Kidney (tissue), 14 donors: ENCODE data around the gene CMSS1. TPM values are rescaled to one million over a fixed set of nuclear protein-coding genes. Genes with fewer than 3 reads are reported as not detected.

Experiments used
- DNase-seq, 5 donors: peaks; one replicate each; pipeline ENCODE4 v3.0.0-alpha.2; 2013 to 2020
- FAIRE-seq: peaks from 2 replicates; lab custom pipeline; 2012; peaks lifted over from hg19 to GRCh38; lab: Jason Lieb, UNC
- H3K27ac ChIP-seq, 2 donors: one replicate each; pipeline ENCODE4 v1.7.0; 2013; ENCODE audit warnings: low read depth in 2 of 2, low read length in 2 of 2, inconsistent platforms in 1 of 2
- H3K27me3 ChIP-seq: one replicate; pipeline ENCODE4 v1.7.1; 2013; ENCODE audit warnings: low read length, inconsistent platforms; ENCODE audit not compliant: control insufficient read depth, insufficient read depth
- H3K36me3 ChIP-seq, 3 donors: one replicate each; pipeline versions ENCODE4 v1.7.0 to v1.7.1; 2013; ENCODE audit warnings: low read length in 3 of 3, control low read depth in 1 of 3, inconsistent platforms in 1 of 3; ENCODE audit not compliant: insufficient read depth in 3 of 3, control insufficient read depth in 2 of 3
- H3K4me1 ChIP-seq, 3 donors: one replicate each; pipeline versions ENCODE4 v1.7.0 to v1.7.1; 2013; ENCODE audit warnings: low read length in 3 of 3, inconsistent platforms in 1 of 3, low read depth in 1 of 3; ENCODE audit not compliant: control insufficient read depth in 2 of 3, insufficient read depth in 2 of 3
- H3K4me3 ChIP-seq, 3 donors: one replicate each; pipeline versions ENCODE4 v1.7.0 to v1.8.1; 2013; ENCODE audit warnings: low read length in 3 of 3, control low read depth in 1 of 3, inconsistent platforms in 1 of 3
- H3K9ac ChIP-seq, 3 donors: one replicate each; pipeline versions ENCODE4 v1.7.0 to v1.7.1; 2013; ENCODE audit warnings: low read length in 3 of 3, control low read depth in 1 of 3, inconsistent platforms in 1 of 3
- H3K9me3 ChIP-seq, 3 donors: one replicate each; pipeline versions ENCODE4 v1.7.0 to v1.7.1; 2013; ENCODE audit warnings: low read length in 3 of 3, control low read depth in 1 of 3, inconsistent platforms in 1 of 3; ENCODE audit not compliant: control insufficient read depth in 2 of 3, insufficient read depth in 1 of 3
- intact Hi-C: fragments of 100-400 bp; cut with DNase I; formaldehyde crosslinking; loops from one replicate; pipeline ENCODE4 v1.11.1; 2022
- polyA plus RNA-seq: library from polyadenylated mRNA; stranded (reverse); fragments of 350-450 nt; fragmentation: Illumina TruSeq; extraction: RNeasy Lipid Tissue Mini Kit (QIAGEN cat#74804); gene quantifications from one replicate; pipeline ENCODE4 v1.2.3, GENCODE V29; 2014; ENCODE audit warnings: low read depth, low replicate concordance; ENCODE audit not compliant: insufficient read depth
- total RNA-seq: library from RNA; stranded (reverse); fragmentation: NEBNext Ultra II Directional; extraction: Animal tissue kit (Norgen Biotek cat#: 25700); gene quantifications from one replicate; pipeline ENCODE4 v1.2.1, GENCODE V29; 2021
- TF ChIP-seq, protein P1 (sequence below): IDR thresholded peaks from 3 replicates; pipeline ENCODE4 v1.5.1; 2012; ENCODE audit warnings: mild to moderate bottlenecking, moderate library complexity, borderline replicate concordance; ENCODE audit not compliant: insufficient read depth; ENCODE audit errors: extremely low read depth
- donor health status: control.
- donor health status: control.
- donor health status: control.
- donor health status: control.
- donor health status: control.
- donor health status: DM: yes; HTN: yes; CAD: no.
- donor health status: Normal renal cell carcinoma (clear cell type).

CMSS1 gene
- total and polyA plus RNA-seq, 2 donors from 2014 or later, result 26.4 to 27.0 TPM

DNA sequence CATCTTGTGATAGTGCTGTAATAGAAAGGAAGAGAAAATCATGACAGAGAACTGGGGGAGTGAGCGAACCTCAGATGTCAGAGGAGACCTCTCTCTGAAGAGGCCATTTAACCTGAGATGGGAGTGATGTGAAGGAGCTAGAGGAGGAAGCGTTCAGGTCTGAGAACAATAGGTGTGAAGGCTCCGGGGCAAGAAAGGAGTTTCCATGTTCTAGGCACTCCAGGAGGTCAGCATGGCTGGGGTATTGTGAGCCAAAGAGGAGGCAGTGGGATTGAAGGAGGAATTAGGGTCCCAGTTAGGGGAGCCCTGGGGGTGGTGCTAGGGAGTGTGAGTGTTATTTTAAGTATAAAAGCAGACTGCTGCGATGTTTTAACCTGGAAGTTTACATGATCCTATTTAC, 305.4 kb downstream of the CMSS1 start:
- Histone ChIP-seq H3K9me3 (no peaks in the 10 kb centered on the region), H3K27me3 (no peaks in the 10 kb centered on the region), H3K36me3 (no peaks in the 10 kb centered on the region), H3K27ac (no peak overlapping the region), H3K9ac (no peak overlapping the region), H3K4me1 (peaks cover 0 to 3% (median 0%) of the 10 kb centered on the region in 3 donors), H3K4me3 (no peak overlapping the region)
- FAIRE-seq (no peak), DNase-seq (no peak)
- intact Hi-C loops, result no loop called here
- TF ChIP-seq, protein P1, sequence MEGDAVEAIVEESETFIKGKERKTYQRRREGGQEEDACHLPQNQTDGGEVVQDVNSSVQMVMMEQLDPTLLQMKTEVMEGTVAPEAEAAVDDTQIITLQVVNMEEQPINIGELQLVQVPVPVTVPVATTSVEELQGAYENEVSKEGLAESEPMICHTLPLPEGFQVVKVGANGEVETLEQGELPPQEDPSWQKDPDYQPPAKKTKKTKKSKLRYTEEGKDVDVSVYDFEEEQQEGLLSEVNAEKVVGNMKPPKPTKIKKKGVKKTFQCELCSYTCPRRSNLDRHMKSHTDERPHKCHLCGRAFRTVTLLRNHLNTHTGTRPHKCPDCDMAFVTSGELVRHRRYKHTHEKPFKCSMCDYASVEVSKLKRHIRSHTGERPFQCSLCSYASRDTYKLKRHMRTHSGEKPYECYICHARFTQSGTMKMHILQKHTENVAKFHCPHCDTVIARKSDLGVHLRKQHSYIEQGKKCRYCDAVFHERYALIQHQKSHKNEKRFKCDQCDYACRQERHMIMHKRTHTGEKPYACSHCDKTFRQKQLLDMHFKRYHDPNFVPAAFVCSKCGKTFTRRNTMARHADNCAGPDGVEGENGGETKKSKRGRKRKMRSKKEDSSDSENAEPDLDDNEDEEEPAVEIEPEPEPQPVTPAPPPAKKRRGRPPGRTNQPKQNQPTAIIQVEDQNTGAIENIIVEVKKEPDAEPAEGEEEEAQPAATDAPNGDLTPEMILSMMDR, result no peak

DNA sequence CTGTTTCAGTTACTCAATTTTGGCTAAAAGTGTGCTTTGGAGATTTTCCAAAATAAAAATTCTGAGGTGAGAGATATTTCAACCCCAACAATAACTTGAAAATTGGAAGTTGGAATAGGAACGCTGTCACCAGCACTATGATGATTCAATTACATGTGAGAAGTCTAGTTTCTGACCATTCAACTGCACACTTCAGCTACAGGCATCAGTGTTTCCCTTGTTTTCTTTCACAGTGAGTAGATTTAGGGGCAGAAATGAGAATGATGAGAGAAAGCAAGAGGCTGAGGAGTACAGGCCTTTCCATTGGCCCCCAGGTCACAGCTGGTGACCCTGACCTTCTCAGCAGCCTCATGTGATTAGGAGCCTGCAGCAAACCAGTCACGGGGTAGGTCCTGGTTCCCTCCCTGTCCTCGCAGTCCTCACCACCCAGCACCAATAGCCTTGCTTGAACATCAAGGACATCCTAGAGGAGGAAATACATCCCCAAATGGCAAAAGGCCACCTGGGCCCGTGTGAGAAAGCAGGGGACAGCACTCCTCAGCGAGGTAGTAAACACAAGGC, 306.6 kb downstream of the CMSS1 start:
- peaks cover 0 to 3% (median 0%) of the 10 kb centered on the region in 3 donors for H3K4me1 ChIP-seq
- H3K9ac ChIP-seq, result no peak overlapping the region
- H3K9me3 ChIP-seq, result no peaks in the 10 kb centered on the region
- intact Hi-C loops, result no loop called here
- no peak overlapping the region for H3K4me3 ChIP-seq
- FAIRE-seq, result no peak
- TF ChIP-seq, protein P1, result no peak
- no peak for DNase-seq
- H3K36me3 ChIP-seq, result no peaks in the 10 kb centered on the region
- H3K27ac ChIP-seq, result no peak overlapping the region
- H3K27me3 ChIP-seq, result no peaks in the 10 kb centered on the region

DNA sequence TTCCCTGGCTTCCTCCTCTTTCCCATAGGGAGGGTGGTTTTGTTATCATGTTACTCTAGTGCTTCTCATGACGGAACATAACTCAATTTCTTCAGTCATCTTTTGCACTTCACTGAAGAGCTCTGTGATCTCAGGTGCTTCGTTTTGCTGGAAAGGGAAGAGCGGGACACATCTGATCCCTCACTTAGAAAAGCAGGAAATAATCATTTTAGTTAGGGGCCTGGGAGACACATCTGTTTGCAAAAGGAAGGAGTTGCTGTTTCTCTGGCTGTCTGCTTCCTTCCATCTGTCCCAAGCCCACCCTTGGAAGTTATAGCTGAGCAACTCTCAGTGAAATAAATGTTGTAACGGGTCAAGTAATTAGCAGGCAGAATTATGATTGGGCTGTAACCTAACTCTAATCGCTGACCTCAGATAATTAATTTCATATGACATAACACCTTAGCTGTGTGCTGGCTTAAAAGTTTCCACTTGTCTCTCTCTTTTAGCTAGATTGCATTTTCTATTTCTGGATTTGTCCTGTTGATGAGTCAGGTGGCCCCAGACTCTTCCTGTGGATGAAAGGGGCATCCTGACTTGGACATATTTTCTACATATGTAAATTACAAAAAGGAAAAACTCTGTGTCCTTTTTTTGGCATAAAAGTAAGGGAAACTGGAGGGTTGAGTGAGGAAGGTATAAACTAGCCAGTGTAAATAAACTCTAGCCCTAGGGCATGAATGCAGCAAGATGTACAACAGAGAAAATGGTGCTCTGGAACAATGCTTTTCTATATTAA, 307.7 kb downstream of the CMSS1 start:
- no peak overlapping the region for H3K4me3 ChIP-seq
- no peaks in the 10 kb centered on the region for H3K36me3 ChIP-seq
- H3K9ac ChIP-seq, result no peak overlapping the region

More for the DNA sequence above, 307.7 kb downstream of the CMSS1 start:
- TF ChIP-seq, protein P1, result no peak
- Histone ChIP-seq H3K4me1 (peaks cover 0 to 3% (median 0%) of the 10 kb centered on the region in 3 donors), H3K27ac (no peak overlapping the region), H3K27me3 (no peaks in the 10 kb centered on the region), H3K9me3 (no peaks in the 10 kb centered on the region)
- intact Hi-C loops, result no loop called here
- DNase-seq, result peak in 1 of 5 donors; percentile 21
- no peak for FAIRE-seq
